A549 treated with CpdA at 1 μM for 4 hours (cell line): ENCODE data around the gene OR5H14. TPM values are rescaled to one million over a fixed set of nuclear protein-coding genes. Genes with fewer than 3 reads are reported as not detected.

ENCODE experiments used
- total RNA-seq: library from RNA; stranded (reverse); fragments of 200-300 nt; extraction: Qiagen RNA extraction; gene quantifications from 5 replicates; pipeline ENCODE4 v1.2.3, GENCODE V29; 2022; ENCODE audit warnings: low read depth

The OR5H14 gene
- not detected in 5 replicates for total RNA-seq

DNA sequence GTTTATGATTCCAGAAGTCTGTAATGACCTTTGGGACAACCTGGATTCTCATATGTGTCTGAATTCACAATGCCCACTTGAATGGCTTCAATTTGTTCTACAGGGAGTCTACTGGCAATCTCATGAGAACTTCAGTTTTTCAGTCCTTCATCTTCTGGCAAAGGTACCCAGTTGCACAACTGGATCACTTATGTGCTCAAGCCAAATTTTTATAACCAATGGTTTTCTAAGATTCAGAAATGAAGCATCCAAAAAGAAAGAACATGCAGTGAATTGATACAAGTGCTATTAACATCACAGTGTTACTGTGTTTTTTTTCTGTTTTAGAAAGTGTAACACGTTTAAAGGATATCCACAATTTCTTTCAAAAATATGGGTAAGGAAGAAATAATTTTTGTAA lies at the start of gene OR5H14:
OR5H14 (plus strand) TSS at position 301 of the 400 bp plus-strand sequence. CDS start 1,907 bp downstream, outside the sequence.

DNA sequence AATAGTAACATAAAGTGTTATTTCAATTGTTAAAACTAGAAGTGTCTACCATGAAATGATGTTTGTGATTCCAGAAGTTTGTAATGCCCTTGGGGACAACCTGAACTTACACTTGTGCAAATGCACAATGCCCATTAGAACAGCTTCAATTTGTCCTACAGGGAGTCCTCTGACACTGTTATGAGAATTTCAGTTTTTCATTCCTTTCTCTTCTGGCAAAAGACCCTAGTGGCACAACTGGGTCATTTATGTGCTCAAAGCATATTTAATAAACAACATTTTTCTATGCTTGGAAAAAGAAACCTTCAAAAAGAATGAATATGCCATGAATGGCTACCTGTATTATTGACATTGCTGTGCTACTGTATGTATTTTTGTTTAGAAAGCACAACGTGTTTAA lies 16.9 kb upstream of the OR5H14 start, which contains the start of gene OR5H1:
OR5H1 (plus strand) TSS at position 301 of the 400 bp plus-strand sequence. CDS start 1,977 bp downstream, outside the sequence.

GRCh38 chr3:98166396-98166795 lies 19.1 kb downstream of the OR5H14 start, which contains the start of gene OR5H15:
Gene OR5H15, plus strand, starts transcription at chr3:98166696. Its CDS starts 2,004 bp downstream, at chr3:98168700.

Other genes starting within 250 kb of the OR5H14 start
- 31.2 to 32.6 TPM (median 32.2 TPM) in 5 replicates for gene RIOX2, start 175.0 kb upstream of the OR5H14 start, total RNA-seq
- not detected in 5 replicates for gene GABRR3, start 112.2 kb upstream of the OR5H14 start, total RNA-seq
- not detected in 5 replicates for gene OR5AC2, start 60.3 kb upstream of the OR5H14 start, total RNA-seq
- not detected in 5 replicates for gene OR5H1, start 16.8 kb upstream of the OR5H14 start, total RNA-seq
- not detected in 5 replicates for gene OR5H15, start 19.2 kb downstream of the OR5H14 start, total RNA-seq
- gene OR5H6, start 116.8 kb downstream of the OR5H14 start, total RNA-seq, result not detected in 5 replicates
- not detected in 5 replicates for gene OR5H2, start 135.0 kb downstream of the OR5H14 start, total RNA-seq
- not detected in 5 replicates for gene OR5K4, start 206.4 kb downstream of the OR5H14 start, total RNA-seq
- gene OR5K3, start 243.2 kb downstream of the OR5H14 start, total RNA-seq, result not detected in 5 replicates